NCI-H1105 (cell line): Measurements from ENCODE around the gene SP8.
"Not testable (repeated sequence)": the region's sequence is repeated elsewhere in the genome, so short reads cannot be mapped to it uniquely, and the experiment has no call there.

Source experiments
- DNase-seq: peaks from one replicate; lab custom pipeline; 2025; lab: John Stamatoyannopoulos, UW

SP8 gene

GRCh38 chr7:20786779-20787659, at the start of gene SP8:
Gene SP8 (minus strand): TSS chr7:20786886. CDS start chr7:20786798, 88 bp downstream.
- peak; percentile 66 for DNase-seq

GRCh38 chr7:20836424-20836823, 49.7 kb upstream of the SP8 start:
- DNase-seq = not testable (repeated sequence)

DNA sequence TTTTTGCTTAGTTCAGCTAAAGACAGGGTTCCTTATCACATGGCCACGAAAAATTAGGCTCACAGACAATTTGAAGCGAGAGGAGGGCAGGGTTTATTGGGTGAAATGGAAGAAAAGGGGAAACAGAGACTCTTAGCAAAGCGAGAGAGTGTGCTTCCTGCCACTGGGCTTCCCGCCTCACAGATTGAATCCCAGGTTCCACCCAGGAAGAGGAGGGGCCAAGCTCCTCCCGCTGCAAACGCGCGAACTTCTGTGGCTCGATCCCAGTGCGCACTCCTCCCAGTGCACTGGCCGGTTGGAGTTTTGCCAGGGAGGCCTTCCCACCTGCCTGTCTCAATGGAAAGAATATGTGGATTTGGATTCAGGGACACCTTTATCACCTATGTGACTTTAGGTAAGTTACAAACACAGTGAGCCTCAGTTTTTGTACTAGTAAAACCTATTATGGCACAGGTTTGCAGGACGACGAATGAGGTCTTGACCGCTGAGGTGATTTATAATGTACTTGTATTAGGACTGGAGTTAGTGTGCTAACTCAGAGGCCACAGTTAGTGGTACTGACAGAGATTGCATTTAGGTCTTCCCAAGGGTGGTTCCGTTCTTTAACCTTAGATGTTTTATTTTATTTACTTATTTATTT, 48.5 kb upstream of the SP8 start:
- DNase-seq = no peak

- DNase-seq = no peak
Observed at GRCh38 chr7:20834656-20835055, 48.0 kb upstream of the SP8 start.

DNA sequence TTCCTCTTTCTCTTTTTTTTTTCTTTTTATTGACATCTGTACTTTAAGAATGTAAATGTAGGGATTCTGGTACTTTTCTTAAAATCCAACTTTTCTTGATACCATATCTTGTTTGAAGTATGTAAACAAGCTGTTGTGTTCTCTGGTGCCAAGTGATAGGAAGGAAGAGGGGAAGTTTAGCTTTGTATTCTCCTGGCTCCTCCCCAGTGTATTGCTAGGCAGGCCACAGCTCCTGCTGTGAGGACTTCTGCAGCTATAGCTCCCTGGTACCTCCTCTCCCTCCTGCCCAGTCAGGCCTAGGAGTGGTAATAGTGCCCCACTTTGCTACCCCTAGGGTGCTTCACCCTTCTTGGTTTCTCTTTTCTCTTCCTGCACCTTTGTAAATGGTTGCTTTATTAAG, 45.3 kb upstream of the SP8 start:
- DNase-seq = no peak

DNA sequence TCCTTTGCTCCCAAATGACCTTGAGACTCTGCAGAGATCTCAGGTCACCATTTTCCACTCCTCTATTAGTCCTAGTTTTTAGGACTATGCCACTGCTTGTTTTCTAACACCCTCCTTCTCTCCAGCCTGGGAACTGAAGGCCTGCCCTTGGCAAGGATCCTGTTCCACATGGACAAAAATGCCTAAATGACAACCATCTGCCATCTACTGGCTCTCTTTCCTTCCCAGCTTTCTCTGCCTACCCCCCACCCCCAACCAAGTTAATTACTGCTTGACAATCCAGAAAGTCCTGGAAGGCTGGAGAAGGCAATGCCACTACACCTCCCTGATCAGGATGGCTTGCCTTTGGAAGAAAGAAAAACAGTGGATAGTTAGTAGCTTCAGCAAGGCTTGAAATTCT, 44.8 kb upstream of the SP8 start:
- DNase-seq = no peak

DNA sequence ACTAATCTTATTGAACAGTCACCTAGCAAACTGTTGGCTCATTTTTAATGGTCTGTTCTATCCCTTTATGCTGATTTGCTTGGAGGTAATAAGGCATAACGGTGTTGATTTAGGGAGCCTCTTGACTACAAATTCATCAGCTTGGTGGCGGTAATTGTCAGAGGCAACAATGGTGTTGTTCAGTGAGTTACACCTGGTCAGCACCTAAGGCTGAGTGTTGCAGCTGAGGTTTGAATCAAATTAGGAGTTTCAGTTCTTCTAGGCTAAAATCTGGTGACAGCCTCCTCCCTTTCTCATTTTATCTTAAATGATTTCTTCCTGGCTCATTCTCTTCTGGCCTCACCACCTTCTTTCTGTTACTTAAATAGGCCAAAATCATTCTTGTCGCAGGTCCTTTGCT, 42.3 kb upstream of the SP8 start:
- DNase-seq = peak; percentile 75

DNA sequence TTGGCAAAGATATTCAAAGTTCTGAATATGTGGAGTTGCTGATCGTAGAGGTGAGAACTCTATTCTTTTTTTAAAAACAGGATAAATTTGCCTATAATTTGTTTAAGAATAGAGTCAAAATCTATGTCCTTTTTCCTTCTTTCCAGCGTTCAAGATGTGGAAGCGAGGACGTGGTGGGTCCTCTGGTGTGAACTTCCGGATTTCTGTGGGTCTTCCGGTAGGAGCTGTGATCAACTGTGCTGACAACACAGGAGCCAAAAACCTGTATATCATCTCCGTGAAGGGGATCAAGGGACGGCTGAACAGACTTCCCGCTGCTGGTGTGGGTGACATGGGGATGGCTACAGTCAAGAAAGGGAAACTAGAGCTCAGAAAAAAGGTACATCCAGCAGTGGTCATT, 40.5 kb upstream of the SP8 start:
- no peak for DNase-seq

GRCh38 chr7:20826243-20826642, 39.6 kb upstream of the SP8 start:
- no peak for DNase-seq

DNA sequence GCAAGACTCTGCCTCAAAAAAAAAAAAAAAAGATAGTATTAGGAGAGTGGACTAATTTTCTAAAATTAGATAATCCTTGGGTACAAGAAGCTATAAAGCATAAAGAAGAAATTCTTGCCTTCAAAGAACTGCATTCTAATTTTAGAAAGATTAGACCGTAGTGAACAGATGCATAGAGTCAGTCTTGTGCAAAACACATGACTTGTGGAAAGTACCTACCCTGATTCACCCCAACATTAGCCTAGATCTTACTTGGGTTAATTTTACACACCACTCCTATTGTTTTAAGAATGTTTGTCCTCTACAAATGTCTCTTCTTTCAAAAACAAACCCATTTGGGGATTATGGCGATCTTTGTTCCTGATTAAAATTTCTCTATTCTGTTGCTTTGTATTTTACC, 38.9 kb upstream of the SP8 start:
- no peak for DNase-seq

DNA sequence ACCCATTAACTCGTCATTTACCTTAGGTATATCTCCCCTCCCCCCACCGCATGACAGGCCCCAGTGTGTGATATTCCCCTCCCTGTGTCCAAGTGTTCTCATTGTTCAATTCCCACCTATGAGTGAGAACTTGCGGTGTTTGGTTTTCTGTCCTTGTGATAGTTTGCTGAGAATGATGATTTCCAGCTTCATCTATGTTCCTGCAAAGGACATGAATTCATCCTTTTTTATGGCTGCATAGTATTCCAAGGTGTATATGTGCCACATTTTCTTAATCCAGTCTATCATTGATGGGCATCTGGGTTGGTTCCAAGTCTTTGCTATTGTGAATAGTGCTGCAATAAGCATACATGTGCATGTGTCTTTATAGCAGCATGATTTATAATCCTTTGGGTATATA, 34.7 kb upstream of the SP8 start:
- not testable (repeated sequence) for DNase-seq

- no peak for DNase-seq
Observed at GRCh38 chr7:20816372-20816959, 29.8 kb upstream of the SP8 start.

DNA sequence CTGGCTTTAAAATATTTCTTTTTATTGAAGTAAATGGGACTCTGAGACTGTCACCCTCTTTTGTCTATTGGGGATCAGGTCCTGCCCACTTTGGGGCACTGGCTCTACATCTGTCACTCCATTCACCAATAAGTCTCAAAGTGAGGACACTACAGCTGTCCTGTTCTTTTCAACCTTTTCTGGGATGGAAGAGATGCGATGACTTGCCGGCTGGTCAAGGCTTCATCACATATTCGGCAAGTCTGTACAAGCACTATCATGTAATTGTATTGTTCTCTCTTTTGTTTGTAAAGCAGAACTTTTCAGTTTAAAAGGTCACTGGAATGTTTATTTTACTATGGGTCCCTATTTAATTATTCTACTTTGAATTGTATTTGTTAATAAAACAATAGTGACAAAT, 17.7 kb upstream of the SP8 start:
- DNase-seq = no peak

DNA sequence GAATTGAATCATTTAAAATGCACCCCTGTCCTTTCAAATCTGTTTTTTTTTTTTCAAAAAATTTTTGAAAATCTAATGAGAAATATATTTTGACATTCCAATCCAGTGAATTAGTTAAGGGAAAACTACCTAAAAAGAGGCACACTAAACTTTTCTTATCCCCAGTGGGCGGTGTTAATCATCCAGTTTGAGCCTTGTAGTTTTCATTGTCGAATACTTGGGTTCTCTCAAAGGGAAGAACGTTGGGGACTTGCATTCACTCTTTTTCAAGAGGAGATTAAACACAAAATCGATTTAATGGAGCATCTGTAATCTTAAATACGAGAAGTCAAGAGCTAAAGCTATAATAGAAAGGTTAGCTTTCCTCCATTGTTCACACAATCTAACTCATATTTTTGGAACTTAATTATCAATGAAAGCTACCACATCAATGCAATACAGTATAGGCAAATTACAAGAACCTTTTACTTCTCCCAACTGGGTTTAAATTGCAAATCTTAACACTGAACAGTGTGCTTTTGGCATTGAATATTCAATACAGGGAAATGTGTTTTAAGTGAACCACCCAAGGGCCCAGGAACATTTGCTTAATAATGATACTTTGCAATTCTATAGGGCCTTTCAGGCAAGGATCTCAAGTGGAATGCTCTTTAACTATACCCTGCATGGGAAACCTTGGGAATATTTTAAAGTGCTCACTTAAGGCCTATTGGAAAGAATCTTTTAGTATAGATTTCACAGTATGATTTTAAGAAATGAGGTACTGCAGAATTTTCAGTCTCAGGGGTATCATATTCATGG, 13.1 kb upstream of the SP8 start:
- no peak for DNase-seq

DNA sequence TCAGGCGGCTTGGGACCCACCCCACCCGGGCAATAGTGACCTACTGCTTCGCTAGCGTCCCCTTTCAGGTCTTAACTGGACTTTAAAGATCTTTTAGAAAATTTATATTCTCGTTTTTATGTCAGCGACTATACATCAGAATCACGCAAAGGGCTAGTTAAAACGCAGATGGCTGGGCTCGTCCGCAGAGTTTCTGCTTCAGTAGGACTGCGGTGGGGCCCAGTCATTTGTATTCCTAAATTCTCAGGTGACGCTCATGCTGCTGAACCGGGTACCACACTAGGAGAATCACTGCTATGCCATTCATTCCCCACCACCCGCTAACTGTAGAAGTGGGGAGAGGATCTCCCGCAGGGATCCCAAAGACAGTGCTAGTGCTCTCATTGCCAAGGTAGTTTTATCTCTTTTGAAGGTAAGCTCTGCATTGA, 12.0 kb upstream of the SP8 start:
- DNase-seq = no peak

- peak; percentile 65 for DNase-seq
Observed at GRCh38 chr7:20798081-20798693, 11.5 kb upstream of the SP8 start.

DNA sequence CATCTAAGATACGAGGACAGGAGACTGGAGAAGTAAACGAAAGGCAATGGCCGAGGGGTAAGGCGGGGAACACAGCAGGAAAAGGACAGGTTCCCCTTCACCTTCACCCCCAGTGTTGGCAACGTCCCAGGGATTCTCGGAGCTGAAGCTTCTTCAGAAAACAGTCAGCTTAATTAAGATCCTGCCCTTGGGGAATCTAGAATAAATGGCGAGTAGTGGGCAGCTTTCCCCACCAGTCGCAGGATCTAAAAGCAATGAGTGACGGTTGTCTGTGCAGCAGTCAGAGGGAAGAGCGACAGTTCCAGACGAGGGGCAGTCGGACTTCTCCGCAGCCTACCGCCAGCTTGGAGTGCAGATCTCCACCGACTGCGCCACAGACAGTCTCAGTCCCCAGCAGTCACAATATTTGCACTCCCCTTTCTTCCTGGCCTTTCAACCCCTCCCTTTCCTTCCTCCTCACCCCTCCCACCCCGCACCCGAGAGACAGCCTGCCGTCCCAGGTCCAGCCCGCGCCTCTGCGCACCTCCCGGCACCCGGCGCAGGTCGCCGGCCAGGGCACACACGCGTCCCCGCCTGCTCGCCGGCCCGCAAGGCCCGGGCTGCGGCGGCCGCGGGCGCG, 10.9 kb upstream of the SP8 start:
- DNase-seq = no peak

GRCh38 chr7:20797042-20797461, 10.4 kb upstream of the SP8 start:
- no peak for DNase-seq

DNA sequence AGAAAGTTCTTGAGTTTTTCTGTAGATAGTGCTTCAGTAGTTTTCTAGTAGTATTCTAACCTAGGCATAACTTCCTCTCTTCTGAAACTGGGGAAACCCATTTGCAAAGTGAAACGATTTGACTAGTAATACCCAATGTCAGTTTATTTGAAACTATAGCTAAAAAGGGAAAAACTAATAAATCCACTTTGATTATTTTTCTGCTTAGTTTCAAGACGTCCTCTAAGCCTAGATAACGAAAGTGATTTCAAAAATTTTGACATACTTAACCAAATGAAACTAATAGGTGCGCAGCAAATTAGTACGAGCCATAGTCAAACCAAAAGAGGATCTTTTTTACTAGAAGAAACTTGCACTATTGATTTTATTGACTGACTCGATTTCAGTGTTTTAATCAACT, 9.8 kb upstream of the SP8 start:
- no peak for DNase-seq

DNA sequence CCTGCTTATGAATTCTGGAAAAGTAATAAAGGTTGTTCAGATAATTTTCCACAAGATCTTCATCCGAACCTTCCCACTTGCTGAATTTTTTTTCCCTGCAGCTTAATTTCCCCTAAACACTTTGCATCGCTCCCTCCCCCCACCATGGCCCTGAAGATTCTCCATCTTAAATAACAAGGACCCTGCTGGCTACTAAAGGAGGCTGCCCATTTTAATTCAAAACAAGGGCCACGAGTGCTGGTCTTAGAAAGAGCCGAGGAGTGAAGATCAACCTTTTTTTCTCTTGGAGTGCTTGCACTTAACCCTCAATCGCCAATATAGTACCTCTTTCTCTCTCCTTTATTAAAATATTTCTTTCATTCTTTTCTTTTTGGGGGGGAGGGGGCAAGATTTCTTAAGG, 9.2 kb upstream of the SP8 start:
- no peak for DNase-seq

DNA sequence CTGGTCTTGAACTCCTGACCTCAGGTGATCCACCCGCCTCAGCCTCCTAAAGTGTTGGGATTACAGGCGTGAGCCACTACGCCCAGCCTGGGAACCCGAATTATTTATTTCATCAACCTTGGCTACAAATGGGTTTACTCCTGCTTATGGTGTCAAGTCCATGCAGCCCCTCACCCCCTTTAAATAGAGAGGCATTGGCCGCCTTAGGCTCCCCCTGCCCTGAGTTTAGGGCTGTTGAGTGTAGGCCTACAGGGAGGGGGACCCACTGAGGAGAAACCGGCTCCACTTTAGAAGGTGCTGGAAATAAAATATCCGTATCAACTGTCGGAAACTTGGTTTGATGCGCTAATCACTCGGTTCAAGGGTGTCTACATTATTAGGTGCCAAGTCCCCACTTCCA, 8.7 kb upstream of the SP8 start:
- no peak for DNase-seq
